ENCODE measurements around the gene ATXN7L1.
"Not testable (repeated sequence)": the region's sequence is repeated elsewhere in the genome, so short reads cannot be mapped to it uniquely, and the experiment has no call there.

Gene ATXN7L1

GRCh38 chr7:105890290-105890997 is 14.0 kb upstream of the ATXN7L1 start:
- DNase-seq (ENCODE audit: low spot score): no peak

GRCh38 chr7:105887569-105888189 is 11.3 kb upstream of the ATXN7L1 start:
- no peak for DNase-seq (ENCODE audit: low spot score)

GRCh38 chr7:105886776-105887175 is 10.4 kb upstream of the ATXN7L1 start:
- DNase-seq (ENCODE audit: low spot score): no peak

GRCh38 chr7:105885387-105886111 is 9.2 kb upstream of the ATXN7L1 start:
- DNase-seq (ENCODE audit: low spot score): no peak

GRCh38 chr7:105883179-105883578 is 6.8 kb upstream of the ATXN7L1 start:
- not testable (repeated sequence) for DNase-seq (ENCODE audit: low spot score)

- no peak for DNase-seq (ENCODE audit: low spot score)
Measured at GRCh38 chr7:105881439-105881838, 5.0 kb upstream of the ATXN7L1 start.

- DNase-seq (ENCODE audit: low spot score): no peak
Measured at GRCh38 chr7:105880571-105881330, 4.4 kb upstream of the ATXN7L1 start.

- DNase-seq (ENCODE audit: low spot score): no peak
Measured at GRCh38 chr7:105879782-105880181, 3.4 kb upstream of the ATXN7L1 start.

GRCh38 chr7:105878746-105879605 is 2.6 kb upstream of the ATXN7L1 start:
- DNase-seq (ENCODE audit: low spot score): no peak

GRCh38 chr7:105877736-105878135 is 1.3 kb upstream of the ATXN7L1 start:
- DNase-seq (ENCODE audit: low spot score): no peak

- DNase-seq (ENCODE audit: low spot score): peak; percentile 8
Measured at GRCh38 chr7:105876964-105877601, 684 bp upstream of the ATXN7L1 start.

- DNase-seq (ENCODE audit: low spot score): no peak
Measured at GRCh38 chr7:105875505-105875904, 894 bp downstream of the ATXN7L1 start.

GRCh38 chr7:105874055-105874454 is 2.3 kb downstream of the ATXN7L1 start:
- DNase-seq (ENCODE audit: low spot score): no peak

GRCh38 chr7:105872491-105872890 is 3.9 kb downstream of the ATXN7L1 start:
- no peak for DNase-seq (ENCODE audit: low spot score)

GRCh38 chr7:105871142-105871541 is 5.3 kb downstream of the ATXN7L1 start:
- DNase-seq (ENCODE audit: low spot score): no peak

GRCh38 chr7:105866102-105866801 is 10.1 kb downstream of the ATXN7L1 start:
- DNase-seq (ENCODE audit: low spot score): no peak

- DNase-seq (ENCODE audit: low spot score): no peak
Measured at GRCh38 chr7:105863876-105864275, 12.5 kb downstream of the ATXN7L1 start.

- DNase-seq (ENCODE audit: low spot score): no peak
Measured at GRCh38 chr7:105862770-105863169, 13.6 kb downstream of the ATXN7L1 start.

- DNase-seq (ENCODE audit: low spot score): no peak
Measured at GRCh38 chr7:105862276-105862675, 14.1 kb downstream of the ATXN7L1 start.

- no peak for DNase-seq (ENCODE audit: low spot score)
Measured at GRCh38 chr7:105861224-105861623, 15.2 kb downstream of the ATXN7L1 start.

All from germinal center (tissue), 1 donor.